ENCODE measurements around the gene FASTKD2.

FASTKD2 gene

GRCh38 chr2:206765242-206766056 is at the start of gene FASTKD2, which contains the start of gene MDH1B:
Gene FASTKD2, plus strand, starts transcription at chr2:206765606. Its CDS starts 1,088 bp downstream, at chr2:206766694.
Gene MDH1B, minus strand, starts transcription at chr2:206765328. Its CDS starts 57 bp downstream, at chr2:206765271.
- peak; percentile 97 for DNase-seq (ENCODE audit: low read depth)

- DNase-seq (ENCODE audit: low read depth): no peak
Measured at GRCh38 chr2:206716623-206717022, 48.8 kb upstream of the FASTKD2 start.

GRCh38 chr2:206718296-206718695 is 47.1 kb upstream of the FASTKD2 start, which contains the start of gene DYTN:
Gene DYTN, minus strand, starts transcription at chr2:206718396. Its CDS starts 117 bp downstream, at chr2:206718279.
- no peak for DNase-seq (ENCODE audit: low read depth)

GRCh38 chr2:206721256-206721920 is 44.0 kb upstream of the FASTKD2 start:
- no peak for DNase-seq (ENCODE audit: low read depth)

- no peak for DNase-seq (ENCODE audit: low read depth)
Measured at GRCh38 chr2:206723288-206723687, 42.1 kb upstream of the FASTKD2 start.

GRCh38 chr2:206727287-206727686 is 38.1 kb upstream of the FASTKD2 start:
- DNase-seq (ENCODE audit: low read depth): no peak

- DNase-seq (ENCODE audit: low read depth): peak; percentile 36
Measured at GRCh38 chr2:206728277-206729199, 36.9 kb upstream of the FASTKD2 start.

- no peak for DNase-seq (ENCODE audit: low read depth)
Measured at GRCh38 chr2:206733341-206733740, 32.1 kb upstream of the FASTKD2 start.

- peak; percentile 26 for DNase-seq (ENCODE audit: low read depth)
Measured at GRCh38 chr2:206736935-206737334, 28.5 kb upstream of the FASTKD2 start.

GRCh38 chr2:206739271-206739670 is 26.1 kb upstream of the FASTKD2 start:
- DNase-seq (ENCODE audit: low read depth): no peak

- peak; percentile 12 for DNase-seq (ENCODE audit: low read depth)
Measured at GRCh38 chr2:206740800-206741199, 24.6 kb upstream of the FASTKD2 start.

- no peak for DNase-seq (ENCODE audit: low read depth)
Measured at GRCh38 chr2:206756816-206757215, 8.6 kb upstream of the FASTKD2 start.

GRCh38 chr2:206764673-206765241 is 649 bp upstream of the FASTKD2 start:
- no peak for DNase-seq (ENCODE audit: low read depth)

GRCh38 chr2:206766057-206766930 is 888 bp downstream of the FASTKD2 start:
- no peak for DNase-seq (ENCODE audit: low read depth)

- no peak for DNase-seq (ENCODE audit: low read depth)
Measured at GRCh38 chr2:206774871-206775270, 9.5 kb downstream of the FASTKD2 start.

- DNase-seq (ENCODE audit: low read depth): no peak
Measured at GRCh38 chr2:206776432-206776831, 11.0 kb downstream of the FASTKD2 start.

GRCh38 chr2:206780671-206781070 is 15.3 kb downstream of the FASTKD2 start:
- DNase-seq (ENCODE audit: low read depth): no peak

- peak; percentile 41 for DNase-seq (ENCODE audit: low read depth)
Measured at GRCh38 chr2:206783718-206784117, 18.3 kb downstream of the FASTKD2 start.

- no peak for DNase-seq (ENCODE audit: low read depth)
Measured at GRCh38 chr2:206784559-206785353, 19.4 kb downstream of the FASTKD2 start.
